Measurements from ENCODE around the gene DNAJC11.

GRCh38 chr1:6638226-6638625 is 63.4 kb downstream of the DNAJC11 start:
- TF ChIP-seq CTCF (IDR thresholded peaks at IDR 0.05) (no peak), POLR2AphosphoS5 (IDR thresholded peaks at IDR 0.05) (no peak)
